Testis (tissue), 2 donors: ENCODE measurements around the gene SH3D21.

Experiments used
- CTCF ChIP-seq, 3 experiments: fragments of 450-650 bp in 2 of 3; fragments of 200-600 bp in 1 of 3; sonication (generic) in 1 of 3; IDR thresholded peaks; one replicate each; pipeline ENCODE4 v1.5.1; 2016 to 2019; ENCODE audit warnings: antibody characterized with exemption in 3 of 3, mild to moderate bottlenecking in 2 of 3, moderate library complexity in 1 of 3
- POLR2A ChIP-seq: fragments of 450-650 bp; IDR thresholded peaks from one replicate; pipeline ENCODE4 v1.6.1; 2017; ENCODE audit warnings: antibody characterized with exemption, mild to moderate bottlenecking, moderate library complexity

GRCh38 chr1:36256558-36257374, 49.4 kb upstream of the SH3D21 start:
- TF ChIP-seq POLR2A (no peak), CTCF (IDR thresholded peaks at IDR 0.05) (no peak)
